HEK293 (cell line): Measurements from ENCODE around the gene UMOD.

Experiments
- CTCF ChIA-PET: fragments of 350-600 bp; formaldehyde crosslinking; extraction: SDS; loops from one replicate; lab custom pipeline; 2021; ENCODE audit warnings: antibody characterized with exemption; lab: Yijun Ruan, JAX
- POLR2A ChIA-PET: fragments of 300-600 bp; formaldehyde crosslinking; extraction: SDS; loops from one replicate; lab custom pipeline; 2020; ENCODE audit warnings: antibody characterized with exemption, inconsistent platforms; lab: Yijun Ruan, JAX
- H3K27ac ChIP-seq: fragments of 200-500 bp; sonication (Bioruptor generic); 2 replicates; pipeline ENCODE4 v1.5.1; 2014; ENCODE audit warnings: low read depth, low read length, control low read depth, inconsistent platforms; ENCODE audit errors: extremely low read depth
- H3K36me3 ChIP-seq, 2 experiments: fragments of 200-500 bp in 1 of 2; sonication (Bioruptor generic) in 1 of 2; 1 replicate in 1 of 2; 2 replicates in 1 of 2; pipeline ENCODE4 v1.5.1; 2014 to 2017; ENCODE audit warnings: inconsistent platforms in 2 of 2, low read length in 2 of 2; ENCODE audit not compliant: control insufficient read depth in 2 of 2, insufficient read depth in 1 of 2
- H3K4me1 ChIP-seq: fragments of 200-500 bp; sonication (Bioruptor generic); 2 replicates; pipeline ENCODE4 v1.5.1; 2014; ENCODE audit warnings: mild to moderate bottlenecking, low read length, inconsistent platforms; ENCODE audit not compliant: control insufficient read depth, insufficient read depth
- H3K4me3 ChIP-seq: 2 replicates; pipeline ENCODE4 v1.5.1; 2011; ENCODE audit warnings: low read depth, mild to moderate bottlenecking, control low read depth, low read length, moderate library complexity
- H3K9me3 ChIP-seq: fragments of 200-500 bp; sonication (Bioruptor generic); 2 replicates; pipeline ENCODE4 v1.5.1; 2014; ENCODE audit warnings: low read depth, low read length, inconsistent platforms; ENCODE audit not compliant: control insufficient read depth, insufficient read depth
- BCL11A ChIP-seq: fragments of 450-650 bp; formaldehyde crosslinking; IDR thresholded peaks from 2 replicates; pipeline ENCODE4 v1.5.1; 2016; ENCODE audit warnings: low read depth, missing biosample characterization, missing genetic modification characterization
- GLIS2 ChIP-seq: fragments of 450-650 bp; formaldehyde crosslinking; IDR thresholded peaks from 2 replicates; pipeline ENCODE4 v1.5.1; 2016; ENCODE audit warnings: missing biosample characterization, missing genetic modification characterization
- HOXC10 ChIP-seq: sonication (generic); formaldehyde crosslinking; IDR thresholded peaks from 2 replicates; pipeline ENCODE4 v1.8.1; 2023; ENCODE audit warnings: mild to moderate bottlenecking, missing genetic modification reagents
- SALL2 ChIP-seq: fragments of 450-650 bp; formaldehyde crosslinking; IDR thresholded peaks from 2 replicates; pipeline ENCODE4 v1.5.0; 2017; ENCODE audit warnings: missing biosample characterization, mild to moderate bottlenecking, missing genetic modification characterization, borderline replicate concordance
- YY1 ChIP-seq: fragments of 450-650 bp; formaldehyde crosslinking; IDR thresholded peaks from 2 replicates; pipeline ENCODE4 v1.5.1; 2018; ENCODE audit warnings: missing biosample characterization, missing genetic modification characterization
- ZNF114 ChIP-seq: fragments of 450-650 bp; formaldehyde crosslinking; IDR thresholded peaks from 2 replicates; pipeline ENCODE4 v1.5.0; 2017; ENCODE audit warnings: missing biosample characterization, missing genetic modification characterization
- ZNF2 ChIP-seq: fragments of 450-650 bp; formaldehyde crosslinking; IDR thresholded peaks from 2 replicates; pipeline ENCODE4 v1.5.1; 2016; ENCODE audit warnings: missing biosample characterization, missing genetic modification characterization
- ZNF596 ChIP-seq: fragments of 450-650 bp; IDR thresholded peaks from 2 replicates; pipeline ENCODE4 v1.5.0; 2018; ENCODE audit warnings: missing biosample characterization, mild to moderate bottlenecking, missing genetic modification characterization, moderate library complexity
- ZNF830 ChIP-seq: fragments of 450-650 bp; IDR thresholded peaks from 2 replicates; pipeline ENCODE4 v1.5.0; 2018; ENCODE audit warnings: missing biosample characterization, missing genetic modification characterization, low read depth, mild to moderate bottlenecking, moderate library complexity
- ZXDB ChIP-seq: fragments of 450-650 bp; formaldehyde crosslinking; IDR thresholded peaks from 2 replicates; pipeline ENCODE4 v1.5.1; 2016; ENCODE audit warnings: missing biosample characterization, missing genetic modification characterization
- TF ChIP-seq, protein P1 (sequence below): fragments of 450-650 bp; formaldehyde crosslinking; IDR thresholded peaks from 2 replicates; pipeline ENCODE4 v1.5.1; 2017; ENCODE audit warnings: missing biosample characterization, mild to moderate bottlenecking, missing genetic modification characterization, moderate library complexity
- TF ChIP-seq, protein P2 (sequence below): fragments of 450-650 bp; formaldehyde crosslinking; IDR thresholded peaks from 2 replicates; pipeline ENCODE4 v1.5.1; 2016; ENCODE audit warnings: missing biosample characterization, missing genetic modification characterization
- TF ChIP-seq, protein P3 (sequence below): fragments of 450-650 bp; IDR thresholded peaks from 2 replicates; pipeline ENCODE4 v1.5.1; 2018; ENCODE audit warnings: missing biosample characterization, missing genetic modification characterization
- TF ChIP-seq, protein P4 (sequence below): fragments of 450-650 bp; formaldehyde crosslinking; IDR thresholded peaks from 2 replicates; pipeline ENCODE4 v1.5.1; 2016; ENCODE audit warnings: missing biosample characterization, missing genetic modification characterization
- TF ChIP-seq, protein P5 (sequence below): fragments of 450-650 bp; formaldehyde crosslinking; IDR thresholded peaks from 2 replicates; pipeline ENCODE4 v1.5.1; 2016; ENCODE audit warnings: missing biosample characterization, missing genetic modification characterization

Gene UMOD

DNA sequence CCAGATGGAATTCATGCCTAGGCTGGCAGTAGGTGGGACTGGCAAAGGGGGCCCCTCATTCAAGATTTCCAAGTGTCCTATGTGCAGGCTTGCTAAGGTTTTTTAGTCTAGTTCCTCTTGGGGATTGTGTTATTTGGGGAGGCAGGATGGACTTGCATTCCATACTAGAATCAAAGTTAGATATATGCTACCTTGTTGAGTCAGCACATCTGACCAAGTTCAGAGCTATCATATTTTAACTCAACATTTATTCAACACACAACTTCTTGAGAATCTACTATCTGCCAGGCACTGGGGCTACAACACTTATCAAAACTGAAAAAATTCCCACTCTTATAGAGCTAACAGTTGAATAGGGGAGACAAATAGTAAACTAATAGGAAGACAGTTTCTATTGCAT, 31.9 kb downstream of the UMOD start (continued):
- TF ChIP-seq, protein P1, sequence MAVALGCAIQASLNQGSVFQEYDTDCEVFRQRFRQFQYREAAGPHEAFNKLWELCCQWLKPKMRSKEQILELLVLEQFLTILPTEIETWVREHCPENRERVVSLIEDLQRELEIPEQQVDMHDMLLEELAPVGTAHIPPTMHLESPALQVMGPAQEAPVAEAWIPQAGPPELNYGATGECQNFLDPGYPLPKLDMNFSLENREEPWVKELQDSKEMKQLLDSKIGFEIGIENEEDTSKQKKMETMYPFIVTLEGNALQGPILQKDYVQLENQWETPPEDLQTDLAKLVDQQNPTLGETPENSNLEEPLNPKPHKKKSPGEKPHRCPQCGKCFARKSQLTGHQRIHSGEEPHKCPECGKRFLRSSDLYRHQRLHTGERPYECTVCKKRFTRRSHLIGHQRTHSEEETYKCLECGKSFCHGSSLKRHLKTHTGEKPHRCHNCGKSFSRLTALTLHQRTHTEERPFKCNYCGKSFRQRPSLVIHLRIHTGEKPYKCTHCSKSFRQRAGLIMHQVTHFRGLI (tag by site-specific recombination) = no peak
- TF ChIP-seq BCL11A (tag by site-specific recombination) (no peak), YY1 (tag by site-specific recombination) (no peak)

DNA sequence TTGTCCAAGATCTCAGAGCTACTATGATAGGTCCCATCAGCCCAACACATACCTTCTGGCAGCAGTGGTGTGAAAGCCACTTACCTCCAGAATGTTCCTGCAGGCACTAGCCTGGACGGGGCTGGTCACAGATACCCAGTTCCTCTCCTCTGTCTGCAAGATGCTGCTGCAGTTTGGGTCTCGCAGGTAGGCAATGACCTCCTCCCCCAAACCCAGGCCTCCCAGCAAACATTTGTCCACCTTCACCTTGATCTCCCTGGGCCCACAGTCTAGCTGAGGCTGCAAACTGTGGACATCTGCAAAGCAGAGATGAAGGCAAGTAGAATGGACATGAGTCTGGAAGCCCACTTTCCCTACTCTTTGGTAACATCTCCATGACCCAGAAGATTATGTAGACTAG, 32.3 kb downstream of the UMOD start:
- no peaks in the 10 kb centered on the region for H3K4me1 ChIP-seq
- H3K9me3 ChIP-seq = no peaks in the 10 kb centered on the region
- POLR2A ChIA-PET = no interaction called here
- TF ChIP-seq, protein P2, sequence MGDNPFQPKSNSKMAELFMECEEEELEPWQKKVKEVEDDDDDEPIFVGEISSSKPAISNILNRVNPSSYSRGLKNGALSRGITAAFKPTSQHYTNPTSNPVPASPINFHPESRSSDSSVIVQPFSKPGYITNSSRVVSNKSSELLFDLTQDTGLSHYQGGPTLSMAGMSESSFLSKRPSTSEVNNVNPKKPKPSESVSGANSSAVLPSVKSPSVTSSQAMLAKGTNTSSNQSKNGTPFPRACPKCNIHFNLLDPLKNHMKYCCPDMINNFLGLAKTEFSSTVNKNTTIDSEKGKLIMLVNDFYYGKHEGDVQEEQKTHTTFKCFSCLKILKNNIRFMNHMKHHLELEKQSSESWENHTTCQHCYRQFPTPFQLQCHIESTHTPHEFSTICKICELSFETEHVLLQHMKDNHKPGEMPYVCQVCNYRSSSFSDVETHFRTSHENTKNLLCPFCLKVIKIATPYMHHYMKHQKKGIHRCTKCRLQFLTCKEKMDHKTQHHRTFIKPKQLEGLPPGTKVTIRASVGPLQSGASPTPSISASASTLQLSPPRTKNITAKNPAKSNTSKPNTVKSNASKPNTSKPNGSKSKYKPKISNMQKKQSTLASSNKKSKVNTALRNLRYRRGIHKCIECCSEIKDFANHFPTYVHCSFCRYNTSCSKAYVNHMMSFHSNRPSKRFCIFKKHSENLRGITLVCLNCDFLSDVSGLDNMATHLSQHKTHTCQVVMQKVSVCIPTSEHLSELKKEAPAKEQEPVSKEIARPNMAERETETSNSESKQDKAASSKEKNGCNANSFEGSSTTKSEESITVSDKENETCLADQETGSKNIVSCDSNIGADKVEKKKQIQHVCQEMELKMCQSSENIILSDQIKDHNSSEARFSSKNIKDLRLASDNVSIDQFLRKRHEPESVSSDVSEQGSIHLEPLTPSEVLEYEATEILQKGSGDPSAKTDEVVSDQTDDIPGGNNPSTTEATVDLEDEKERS (tag by site-specific recombination) = no peak
- no peak for TF ChIP-seq ZNF114 (tag by site-specific recombination)
- TF ChIP-seq, protein P3, sequence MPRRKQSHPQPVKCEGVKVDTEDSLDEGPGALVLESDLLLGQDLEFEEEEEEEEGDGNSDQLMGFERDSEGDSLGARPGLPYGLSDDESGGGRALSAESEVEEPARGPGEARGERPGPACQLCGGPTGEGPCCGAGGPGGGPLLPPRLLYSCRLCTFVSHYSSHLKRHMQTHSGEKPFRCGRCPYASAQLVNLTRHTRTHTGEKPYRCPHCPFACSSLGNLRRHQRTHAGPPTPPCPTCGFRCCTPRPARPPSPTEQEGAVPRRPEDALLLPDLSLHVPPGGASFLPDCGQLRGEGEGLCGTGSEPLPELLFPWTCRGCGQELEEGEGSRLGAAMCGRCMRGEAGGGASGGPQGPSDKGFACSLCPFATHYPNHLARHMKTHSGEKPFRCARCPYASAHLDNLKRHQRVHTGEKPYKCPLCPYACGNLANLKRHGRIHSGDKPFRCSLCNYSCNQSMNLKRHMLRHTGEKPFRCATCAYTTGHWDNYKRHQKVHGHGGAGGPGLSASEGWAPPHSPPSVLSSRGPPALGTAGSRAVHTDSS = no peak
- TF ChIP-seq, protein P4, sequence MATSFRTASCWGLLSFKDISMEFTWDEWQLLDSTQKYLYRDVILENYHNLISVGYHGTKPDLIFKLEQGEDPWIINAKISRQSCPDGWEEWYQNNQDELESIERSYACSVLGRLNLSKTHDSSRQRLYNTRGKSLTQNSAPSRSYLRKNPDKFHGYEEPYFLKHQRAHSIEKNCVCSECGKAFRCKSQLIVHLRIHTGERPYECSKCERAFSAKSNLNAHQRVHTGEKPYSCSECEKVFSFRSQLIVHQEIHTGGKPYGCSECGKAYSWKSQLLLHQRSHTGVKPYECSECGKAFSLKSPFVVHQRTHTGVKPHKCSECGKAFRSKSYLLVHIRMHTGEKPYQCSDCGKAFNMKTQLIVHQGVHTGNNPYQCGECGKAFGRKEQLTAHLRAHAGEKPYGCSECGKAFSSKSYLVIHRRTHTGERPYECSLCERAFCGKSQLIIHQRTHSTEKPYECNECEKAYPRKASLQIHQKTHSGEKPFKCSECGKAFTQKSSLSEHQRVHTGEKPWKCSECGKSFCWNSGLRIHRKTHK (tag by site-specific recombination) = no peak
- no peak for TF ChIP-seq ZNF2 (tag by site-specific recombination)
- TF ChIP-seq ZNF596 (tag by site-specific recombination) = no peak
- no peak for TF ChIP-seq ZXDB (tag by site-specific recombination)
- no peak for TF ChIP-seq GLIS2 (tag by site-specific recombination)
- no peak for TF ChIP-seq ZNF830
- TF ChIP-seq, protein P5, sequence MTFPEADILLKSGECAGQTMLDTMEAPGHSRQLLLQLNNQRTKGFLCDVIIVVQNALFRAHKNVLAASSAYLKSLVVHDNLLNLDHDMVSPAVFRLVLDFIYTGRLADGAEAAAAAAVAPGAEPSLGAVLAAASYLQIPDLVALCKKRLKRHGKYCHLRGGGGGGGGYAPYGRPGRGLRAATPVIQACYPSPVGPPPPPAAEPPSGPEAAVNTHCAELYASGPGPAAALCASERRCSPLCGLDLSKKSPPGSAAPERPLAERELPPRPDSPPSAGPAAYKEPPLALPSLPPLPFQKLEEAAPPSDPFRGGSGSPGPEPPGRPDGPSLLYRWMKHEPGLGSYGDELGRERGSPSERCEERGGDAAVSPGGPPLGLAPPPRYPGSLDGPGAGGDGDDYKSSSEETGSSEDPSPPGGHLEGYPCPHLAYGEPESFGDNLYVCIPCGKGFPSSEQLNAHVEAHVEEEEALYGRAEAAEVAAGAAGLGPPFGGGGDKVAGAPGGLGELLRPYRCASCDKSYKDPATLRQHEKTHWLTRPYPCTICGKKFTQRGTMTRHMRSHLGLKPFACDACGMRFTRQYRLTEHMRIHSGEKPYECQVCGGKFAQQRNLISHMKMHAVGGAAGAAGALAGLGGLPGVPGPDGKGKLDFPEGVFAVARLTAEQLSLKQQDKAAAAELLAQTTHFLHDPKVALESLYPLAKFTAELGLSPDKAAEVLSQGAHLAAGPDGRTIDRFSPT = no peak
- TF ChIP-seq SALL2 = no peak
- no peak for TF ChIP-seq HOXC10 (CRISPR knock-in tag)
- no peak overlapping the region for H3K4me3 ChIP-seq
- CTCF ChIA-PET = interaction anchor here (1.3 kb wide), 1 partner anchor 20 kb away, joined by 8 read pairs; no protein-coding TSS in a partner anchor
- H3K36me3 ChIP-seq = no peaks in the 10 kb centered on the region
- no peak overlapping the region for H3K27ac ChIP-seq
